Stimulated activated CD8-positive, alpha-beta memory T cell treated with anti-CD3 and anti-CD28 coated beads, Interleukin-15, amount 100 ng/mL, for 1 hour (primary cell): Measurements from ENCODE around the gene DDX54.
A peak's percentile ranks its signal among the peaks of the same experiment; 100 is the strongest.
"Not testable (repeated sequence)": the region's sequence is repeated elsewhere in the genome, so short reads cannot be mapped to it uniquely, and the experiment has no call there.

Experiments used
- DNase-seq: peaks from one replicate; pipeline ENCODE4 v3.0.0-alpha.2; 2020; ENCODE audit warnings: low read depth

DDX54 gene

GRCh38 chr12:113142173-113142885, 42.9 kb downstream of the DDX54 start:
- no peak for DNase-seq

DNA sequence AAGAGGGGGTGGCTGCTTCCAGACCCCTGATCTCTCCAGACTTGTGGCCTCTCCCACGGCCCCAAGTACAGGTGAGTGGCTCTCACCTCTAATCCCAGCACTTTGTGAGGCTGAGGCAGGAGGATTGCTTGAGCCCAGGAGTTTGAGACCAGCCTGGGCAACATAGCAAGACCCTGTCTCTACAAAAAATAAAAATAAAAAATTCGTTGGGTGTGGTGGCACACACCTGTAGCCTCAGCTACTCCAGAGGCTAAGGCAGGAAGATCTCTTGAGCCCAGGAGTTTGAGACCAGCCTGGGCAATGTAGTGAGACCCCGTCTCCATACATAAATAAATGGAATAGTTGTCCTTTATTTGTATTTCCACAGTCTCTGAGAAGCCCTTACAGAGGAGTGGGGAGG, 43.6 kb downstream of the DDX54 start:
- DNase-seq = not testable (repeated sequence)

DNA sequence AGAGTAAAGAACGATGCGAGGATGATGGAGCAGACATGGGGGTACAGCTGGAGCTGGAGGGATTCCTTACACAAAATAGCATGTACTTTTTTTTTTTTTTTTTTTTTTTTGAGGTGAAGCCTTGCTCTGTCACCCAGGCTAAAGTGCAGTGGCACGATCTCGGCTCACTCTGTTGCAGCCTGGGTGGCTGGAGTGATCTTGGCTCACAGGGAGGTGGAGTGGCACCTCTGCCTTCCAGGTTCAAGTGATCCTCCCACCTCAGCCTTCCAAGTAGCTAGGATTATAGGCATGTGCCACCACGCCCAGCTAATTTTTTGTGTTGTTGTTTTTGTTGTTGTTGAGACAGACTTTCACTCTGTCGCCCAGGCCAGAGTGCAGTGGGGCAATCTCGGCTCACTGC, 44.6 kb downstream of the DDX54 start:
- DNase-seq = no peak

DNA sequence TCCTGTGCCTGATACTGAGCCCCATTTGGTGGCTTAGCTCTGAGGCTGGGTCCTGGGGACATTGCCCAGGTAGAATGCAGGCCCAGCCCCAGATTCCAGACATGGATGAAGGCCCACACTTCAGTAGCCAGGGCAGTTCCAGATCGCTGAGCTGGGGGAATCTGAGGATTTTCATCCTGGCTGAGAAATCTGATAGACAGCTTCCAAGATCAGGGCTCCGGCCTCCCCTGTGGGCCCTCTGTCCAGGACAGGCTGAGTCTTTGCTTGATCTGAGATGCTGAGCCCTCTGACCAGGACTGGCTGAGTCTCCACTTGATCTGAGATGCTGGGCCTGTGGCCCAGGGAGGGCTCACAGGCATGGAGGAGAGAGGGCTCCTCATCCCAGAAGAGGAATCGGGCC, 46.5 kb downstream of the DDX54 start:
- no peak for DNase-seq

DNA sequence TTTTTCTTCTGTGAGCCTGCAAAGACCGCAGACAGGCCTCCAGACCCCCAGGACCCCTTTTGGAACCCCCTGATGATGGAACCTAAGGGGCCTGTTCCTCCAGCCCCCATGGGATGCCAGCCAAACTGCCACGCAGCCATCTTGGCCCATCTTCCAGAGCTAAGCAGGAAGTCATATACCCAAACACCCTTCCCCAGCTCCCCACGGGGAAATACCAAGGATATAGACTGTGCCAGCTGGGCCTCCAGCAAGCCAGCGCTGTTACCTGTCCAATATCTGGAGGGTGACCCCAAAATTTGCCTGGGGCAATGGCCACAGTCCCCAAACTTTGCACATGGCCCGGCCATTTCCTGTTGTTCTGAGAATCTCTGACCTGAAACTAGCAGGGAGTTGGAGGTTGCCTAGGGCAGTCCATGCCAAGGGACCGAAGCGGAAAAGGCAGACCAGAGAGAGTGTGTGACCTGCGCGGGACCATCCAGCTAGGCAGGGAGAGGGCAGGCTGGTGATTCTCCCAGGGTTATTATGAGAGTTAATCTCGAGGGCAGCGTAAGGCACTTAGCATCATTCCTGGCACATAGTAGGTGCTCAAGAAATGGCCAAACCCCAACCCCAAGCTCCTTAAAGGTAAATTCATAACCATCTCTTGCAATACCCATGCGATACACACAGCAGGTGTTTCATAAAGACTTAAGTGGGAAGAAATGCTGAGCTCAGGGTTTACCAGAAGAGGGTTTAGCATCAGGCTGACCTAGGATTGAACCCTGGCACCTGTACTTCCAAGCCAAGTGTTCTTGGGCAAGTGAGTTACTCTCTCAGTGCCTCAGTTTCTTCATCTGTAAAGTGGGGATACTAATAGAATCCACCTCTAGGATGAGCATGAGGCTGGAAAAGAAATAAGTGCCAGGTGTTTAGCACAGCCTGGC, 47.2 kb downstream of the DDX54 start:
- no peak for DNase-seq

DNA sequence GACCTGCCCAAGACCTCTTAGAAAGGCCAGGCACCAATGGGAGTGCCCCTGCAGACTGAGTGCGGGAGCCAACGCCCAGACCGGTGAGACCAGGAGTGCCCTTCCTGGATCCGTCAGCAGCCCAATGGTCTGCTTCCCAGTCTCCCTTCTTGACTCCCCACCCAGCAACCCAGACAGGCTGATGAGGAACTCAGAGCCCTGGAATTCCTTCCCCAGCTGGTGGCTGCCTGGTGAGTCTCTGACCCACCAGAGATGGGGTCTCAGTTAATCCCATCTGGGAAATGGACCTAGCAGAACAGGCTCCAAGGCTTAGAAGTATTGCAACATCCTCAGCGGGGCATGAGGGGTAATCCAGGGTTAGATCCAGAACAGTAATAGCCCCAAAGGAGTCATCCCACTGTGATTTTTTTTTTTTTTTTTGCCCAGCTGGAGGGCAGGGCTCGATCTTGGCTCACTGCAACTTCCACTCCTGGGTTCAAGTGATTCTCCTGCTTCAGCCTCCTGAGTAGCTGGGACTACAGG, 48.2 kb downstream of the DDX54 start:
- DNase-seq = no peak

DNA sequence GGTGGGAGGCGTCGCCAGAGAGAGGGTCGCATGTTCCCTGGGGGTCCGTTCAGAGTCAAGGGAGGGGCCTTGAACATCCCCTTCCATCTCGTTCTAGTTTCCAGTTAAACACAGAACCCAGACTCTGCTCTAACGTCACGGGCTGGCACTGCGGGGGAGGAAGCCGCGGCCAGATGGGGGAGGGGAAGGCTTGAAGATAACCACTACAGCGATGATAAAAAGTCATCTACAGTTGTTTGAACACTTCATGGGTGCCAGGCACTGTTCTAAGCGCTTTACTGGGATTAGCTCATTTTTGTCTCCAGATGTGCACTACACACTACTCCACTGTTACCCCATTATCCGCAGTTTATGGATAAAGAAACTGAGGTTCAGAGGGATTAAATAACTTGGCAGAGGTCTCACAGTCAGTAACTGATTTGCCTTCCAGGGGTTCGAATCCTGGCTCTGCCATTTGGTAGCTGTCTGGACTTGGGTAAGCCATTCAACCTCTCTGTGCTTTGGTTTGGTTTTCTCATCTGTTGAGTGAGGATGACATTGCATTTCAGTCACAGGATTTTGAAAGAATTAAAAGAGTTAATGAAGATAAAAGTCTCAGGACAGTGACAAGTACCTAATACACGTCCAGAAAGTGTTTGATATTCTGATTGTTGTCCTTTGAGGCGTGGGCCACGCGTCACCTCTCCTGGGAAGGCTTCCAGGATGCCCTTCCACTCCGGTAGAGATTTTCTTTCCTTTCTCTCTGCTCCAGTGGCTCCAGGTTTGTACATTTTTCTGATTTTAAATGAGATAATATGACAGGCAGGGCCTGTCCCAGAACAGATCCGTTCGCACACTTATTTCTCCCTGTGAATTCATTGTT, 48.9 kb downstream of the DDX54 start:
- DNase-seq = no peak

DNA sequence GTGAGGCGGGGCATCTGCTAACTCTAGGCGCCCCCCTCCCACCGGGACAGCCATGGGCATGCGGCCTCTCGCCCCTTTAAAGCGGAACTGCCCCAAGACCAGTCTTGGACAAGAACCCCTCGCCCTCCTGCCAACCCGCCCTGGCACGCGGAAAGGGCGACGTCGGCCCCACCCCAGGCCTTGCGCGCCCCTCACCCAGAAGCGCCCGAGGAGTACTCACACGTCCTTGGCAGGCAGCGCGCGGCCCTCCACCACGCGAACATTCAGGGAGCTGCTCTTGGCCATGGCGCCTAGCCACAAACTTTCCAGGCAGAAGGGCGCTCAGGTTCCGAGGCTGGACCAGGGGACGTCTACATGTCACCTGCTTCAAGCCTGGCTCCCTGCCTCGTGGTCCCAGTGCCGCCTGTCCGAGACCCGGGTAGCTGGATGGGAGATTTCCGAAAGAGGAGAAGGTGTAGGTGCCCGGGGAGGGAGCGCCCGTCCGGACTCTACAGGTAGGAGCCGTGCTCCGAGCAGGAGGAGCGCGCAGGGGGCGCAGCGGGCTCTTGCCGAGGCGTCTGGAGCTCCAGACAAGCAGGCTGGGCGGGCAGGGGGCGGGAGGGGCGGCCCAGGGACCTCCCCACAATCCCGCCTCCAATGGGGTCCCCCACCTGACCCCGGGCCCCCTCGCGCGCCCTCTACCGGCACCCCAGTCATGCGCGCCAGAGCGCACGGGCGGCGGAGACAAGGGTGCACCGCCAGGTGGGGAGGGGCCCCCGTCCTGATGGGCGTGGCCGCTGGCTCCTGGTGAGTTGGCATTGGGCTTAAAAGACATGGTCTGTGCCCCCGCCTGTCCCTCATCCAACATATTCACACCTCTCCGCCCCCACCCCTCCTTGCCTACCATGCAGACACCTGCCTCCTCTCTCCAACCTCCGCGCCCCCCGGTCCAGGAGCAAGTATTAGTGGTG, 49.8 kb downstream of the DDX54 start, which contains the start of gene RASAL1:
Gene RASAL1 (minus strand): TSS at position 584 of the 950 bp plus-strand sequence. CDS start 299 bp downstream, at position 285.
- peak; percentile 37 for DNase-seq

GRCh38 chr12:113134521-113134951, 50.7 kb downstream of the DDX54 start:
- DNase-seq = no peak

GRCh38 chr12:113134071-113134470, 51.2 kb downstream of the DDX54 start:
- DNase-seq = no peak

DNA sequence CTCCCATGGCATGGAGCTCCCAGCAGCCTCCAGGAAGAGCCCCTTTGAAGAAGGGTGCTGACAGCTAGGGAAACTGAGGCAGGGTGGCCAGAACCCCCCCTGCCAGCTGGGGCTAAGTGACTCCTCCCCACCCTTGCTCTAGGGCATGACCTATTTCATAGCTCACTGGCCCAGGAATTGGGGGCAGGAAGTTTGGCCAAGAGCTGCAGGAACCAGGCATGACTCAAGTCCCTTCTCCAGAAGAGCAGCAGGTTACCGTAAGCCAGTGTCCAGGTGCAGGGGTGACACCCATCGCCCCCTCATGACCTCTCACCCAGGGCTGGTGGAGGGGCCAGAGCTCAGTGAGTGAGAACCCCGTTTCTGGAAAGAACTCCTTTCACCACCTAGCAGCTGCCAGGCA, 51.6 kb downstream of the DDX54 start:
- DNase-seq = no peak

- no peak for DNase-seq
Observed at GRCh38 chr12:113133036-113133435, 52.2 kb downstream of the DDX54 start.

- no peak for DNase-seq
Observed at GRCh38 chr12:113131556-113131955, 53.7 kb downstream of the DDX54 start.

DNA sequence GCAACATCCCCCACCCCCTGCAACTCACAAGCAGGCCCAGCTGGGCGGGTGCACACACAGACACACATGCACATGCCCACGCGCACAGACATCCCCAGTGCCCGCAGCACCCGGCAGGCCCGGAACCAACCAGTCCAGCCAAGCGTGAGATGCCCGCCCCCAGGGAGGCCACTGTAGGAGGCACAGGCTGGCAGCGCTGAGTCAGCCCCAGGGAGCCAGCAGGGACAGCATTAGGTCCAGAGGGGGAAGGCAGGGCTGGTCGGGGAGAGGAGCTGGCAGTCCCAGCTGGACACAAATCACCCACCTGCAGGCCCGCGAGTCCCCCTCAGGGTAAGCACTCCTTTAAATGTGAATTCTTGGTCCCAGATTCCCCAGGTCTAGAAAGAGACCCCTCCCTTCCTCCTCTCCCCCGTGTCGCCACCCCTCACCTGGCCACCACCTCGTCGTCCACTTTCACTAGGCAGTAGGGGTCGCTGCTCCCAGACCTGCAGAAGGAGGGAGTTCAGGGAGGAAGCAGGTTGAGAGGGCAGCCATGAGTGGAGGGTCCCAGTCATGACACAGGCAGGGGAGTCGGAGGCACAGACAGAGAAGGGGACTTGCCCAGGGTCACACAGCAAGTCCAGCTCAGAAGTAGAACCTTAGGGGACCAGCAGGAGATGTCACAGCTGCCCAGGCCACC, 54.7 kb downstream of the DDX54 start:
- no peak for DNase-seq

DNA sequence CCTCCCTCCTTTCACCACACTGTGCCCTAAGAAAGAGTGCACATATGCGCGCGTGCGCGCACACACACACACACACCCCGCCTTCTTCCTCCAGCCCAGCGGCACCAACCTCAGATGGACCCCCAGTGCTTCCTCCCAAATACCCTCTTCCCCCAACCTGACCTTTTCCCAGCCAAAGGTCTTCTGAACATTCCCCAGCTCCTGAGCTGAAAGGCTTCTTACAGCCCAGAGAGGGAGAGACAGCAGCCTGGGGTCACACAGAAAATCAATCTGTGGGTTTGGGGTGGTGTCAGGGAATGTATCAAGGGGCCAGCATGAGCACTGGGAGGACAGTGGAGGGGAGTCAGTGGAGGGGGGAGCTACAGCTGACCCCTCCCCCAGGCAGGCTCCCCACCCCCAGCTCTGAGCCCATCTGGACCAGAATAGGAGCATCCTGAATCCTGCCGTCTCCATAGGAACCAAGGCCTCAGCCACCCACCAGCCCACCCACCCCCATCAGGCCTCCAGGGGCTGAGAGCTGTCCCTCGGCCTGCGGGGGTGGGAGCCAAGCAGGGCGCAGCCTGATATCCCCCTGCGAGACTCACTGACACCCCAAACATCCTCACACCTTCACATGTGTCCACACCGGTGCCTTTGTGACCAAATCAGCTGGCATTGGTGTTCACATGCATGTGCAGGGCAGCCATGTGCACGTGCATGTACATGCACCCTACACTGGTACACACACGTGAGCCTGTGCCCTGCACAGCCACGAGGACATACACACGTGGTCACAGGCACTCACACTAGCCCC, 55.4 kb downstream of the DDX54 start:
- DNase-seq = no peak

DNA sequence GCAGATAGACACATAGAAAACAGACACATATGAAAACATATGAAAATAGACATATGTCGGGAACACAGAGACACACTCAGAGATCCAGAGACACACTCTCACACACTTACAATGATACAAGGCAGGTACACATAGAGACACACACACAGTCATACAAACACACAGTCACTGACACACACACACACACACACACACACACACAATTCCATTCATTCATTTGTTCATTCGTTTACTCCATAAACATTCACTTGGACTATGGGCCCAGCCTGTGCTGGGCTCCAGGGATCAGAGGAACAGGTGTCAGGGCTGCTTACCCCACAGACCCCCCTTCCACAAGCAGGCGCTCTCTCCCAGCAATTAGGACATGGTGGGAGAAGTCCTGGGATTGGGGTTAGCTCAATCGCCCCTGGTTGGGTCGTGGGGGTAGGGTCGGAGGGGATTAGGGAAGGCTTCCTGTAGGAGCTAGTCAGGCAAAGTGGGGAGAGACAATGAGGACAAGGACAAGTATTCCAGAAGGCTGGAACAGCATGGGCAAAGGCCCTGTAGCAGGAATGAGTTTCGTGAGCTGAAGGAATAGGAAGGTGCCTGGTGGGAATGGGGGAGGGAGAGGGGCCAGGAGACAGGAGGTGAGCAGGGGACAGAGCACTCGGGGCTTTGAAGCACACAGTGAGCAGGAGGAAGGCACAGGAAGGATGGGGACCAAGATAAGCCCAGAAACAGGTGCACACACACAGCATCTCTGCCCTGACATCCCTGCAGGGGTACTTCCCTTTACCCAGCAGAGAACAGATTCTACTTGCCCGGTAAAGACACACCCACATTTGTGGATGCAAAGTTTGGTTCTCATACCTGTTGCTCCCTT, 56.2 kb downstream of the DDX54 start:
- no peak for DNase-seq

- no peak for DNase-seq
Observed at GRCh38 chr12:113127791-113128199, 57.5 kb downstream of the DDX54 start.

- no peak for DNase-seq
Observed at GRCh38 chr12:113120670-113121370, 64.5 kb downstream of the DDX54 start.
